ENCODE results near the gene MEF2A. TPM values are rescaled to one million over a fixed set of nuclear protein-coding genes. Genes with fewer than 3 reads are reported as not detected.
"Not testable (repeated sequence)": the region's sequence is repeated elsewhere in the genome, so short reads cannot be mapped to it uniquely, and the experiment has no call there.

Gene MEF2A
- total RNA-seq, 1 experiment from 2014 or later: 19.6 TPM

GRCh38 chr15:99749386-99749785, 183.6 kb downstream of the MEF2A start:
- BruUV-seq (replicated peaks): no TSS peak

GRCh38 chr15:99750326-99750725, 184.5 kb downstream of the MEF2A start:
- H3K4me1 ChIP-seq; H3K9me3 ChIP-seq; H3K9me3 Mint-ChIP-seq (ENCODE audit: unreplicated experiment); H3K4me1 Mint-ChIP-seq (ENCODE audit: low read depth, unreplicated experiment); H3K36me3 Mint-ChIP-seq (ENCODE audit: insufficient read depth, unreplicated experiment); intact Hi-C loops (cut with micrococcal nuclease; ENCODE audit: unreplicated experiment); H3K4me3 ChIP-seq (ENCODE audit: low read depth, low read length); CTCF ChIA-PET; H3K27me3 Mint-ChIP-seq (ENCODE audit: insufficient read depth, unreplicated experiment); H3K27me3 ChIP-seq (replicated peaks; ENCODE audit: control insufficient read depth, insufficient read depth, low read length); H3K4me3 Mint-ChIP-seq (ENCODE audit: unreplicated experiment); BruUV-seq (replicated peaks); DNase-seq; H3K27ac Mint-ChIP-seq (ENCODE audit: unreplicated experiment); POLR2A ChIA-PET; H3K36me3 ChIP-seq (ENCODE audit: control insufficient read depth, insufficient read depth, low read length): not testable (repeated sequence)

More at GRCh38 chr15:99749386-99749785, 183.6 kb downstream of the MEF2A start:
- H3K36me3 Mint-ChIP-seq (ENCODE audit: insufficient read depth, unreplicated experiment): no peaks in the 10 kb centered on the region
- TF ChIP-seq CTCF (IDR thresholded peaks at IDR 0.05; ENCODE audit: insufficient read depth in 1 of 2, low read depth in 1 of 2, low read length in 1 of 2, severe bottlenecking in 1 of 2, unreplicated experiment in 1 of 2): no peak
- intact Hi-C loops (cut with micrococcal nuclease; ENCODE audit: unreplicated experiment): no loop called here
- no peaks in the 10 kb centered on the region for H3K27me3 Mint-ChIP-seq (ENCODE audit: insufficient read depth, unreplicated experiment)
- CTCF ChIA-PET: no interaction called here
- H3K4me3 ChIP-seq (ENCODE audit: low read depth, low read length): no peak overlapping the region
- no peak for DNase-seq
- no peaks in the 10 kb centered on the region for H3K9me3 Mint-ChIP-seq (ENCODE audit: unreplicated experiment)
- no peaks in the 10 kb centered on the region for H3K4me1 Mint-ChIP-seq (ENCODE audit: low read depth, unreplicated experiment)
- H3K27me3 ChIP-seq (replicated peaks; ENCODE audit: control insufficient read depth, insufficient read depth, low read length): no peaks in the 10 kb centered on the region
- H3K4me1 ChIP-seq: no peaks in the 10 kb centered on the region
- H3K36me3 ChIP-seq (ENCODE audit: control insufficient read depth, insufficient read depth, low read length): no peaks in the 10 kb centered on the region
- POLR2A ChIA-PET: no interaction called here
- no peak overlapping the region for H3K27ac Mint-ChIP-seq (ENCODE audit: unreplicated experiment)
- H3K4me3 Mint-ChIP-seq (ENCODE audit: unreplicated experiment): no peak overlapping the region
- no peaks in the 10 kb centered on the region for H3K9me3 ChIP-seq

DNA sequence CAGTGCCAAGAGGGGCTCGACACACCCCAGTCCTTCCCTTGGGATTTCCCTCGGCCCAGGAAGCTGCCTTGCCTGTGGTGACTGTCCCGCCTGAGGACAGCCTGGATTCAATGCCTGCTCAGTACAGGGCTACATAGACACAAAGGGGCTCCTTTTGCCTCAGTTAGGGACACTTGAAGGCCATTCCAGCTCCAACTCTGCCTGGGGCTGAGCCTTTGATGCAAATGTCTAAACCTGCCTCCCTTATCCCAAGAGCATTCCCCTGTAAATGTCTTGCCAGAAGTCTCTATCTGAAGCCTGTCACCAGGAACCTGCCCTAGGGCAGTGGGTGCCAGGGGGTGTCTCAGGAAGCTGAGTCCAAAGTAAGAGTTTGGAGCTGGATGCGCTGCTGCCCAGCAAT, 186.8 kb downstream of the MEF2A start:
- no peak overlapping the region for H3K27ac Mint-ChIP-seq (ENCODE audit: unreplicated experiment)
- no peak for DNase-seq

More for the DNA sequence above, 186.8 kb downstream of the MEF2A start:
- H3K27me3 Mint-ChIP-seq (ENCODE audit: insufficient read depth, unreplicated experiment): no peaks in the 10 kb centered on the region
- Histone ChIP-seq H3K4me1 (no peaks in the 10 kb centered on the region), H3K36me3 (ENCODE audit: control insufficient read depth, insufficient read depth, low read length) (no peaks in the 10 kb centered on the region), H3K9me3 (no peaks in the 10 kb centered on the region), H3K4me3 (ENCODE audit: low read depth, low read length) (no peak overlapping the region), H3K27me3 (replicated peaks; ENCODE audit: control insufficient read depth, insufficient read depth, low read length) (no peaks in the 10 kb centered on the region)
- BruUV-seq (replicated peaks): no TSS peak
- no peaks in the 10 kb centered on the region for H3K36me3 Mint-ChIP-seq (ENCODE audit: insufficient read depth, unreplicated experiment)
- POLR2A ChIA-PET: no interaction called here
- intact Hi-C loops (cut with micrococcal nuclease; ENCODE audit: unreplicated experiment): no loop called here
- no peak overlapping the region for H3K4me3 Mint-ChIP-seq (ENCODE audit: unreplicated experiment)
- H3K4me1 Mint-ChIP-seq (ENCODE audit: low read depth, unreplicated experiment): no peaks in the 10 kb centered on the region
- CTCF ChIA-PET: no interaction called here
- no peak for TF ChIP-seq CTCF (IDR thresholded peaks at IDR 0.05; ENCODE audit: insufficient read depth in 1 of 2, low read depth in 1 of 2, low read length in 1 of 2, severe bottlenecking in 1 of 2, unreplicated experiment in 1 of 2)
- H3K9me3 Mint-ChIP-seq (ENCODE audit: unreplicated experiment): no peaks in the 10 kb centered on the region

All from Caco-2 (cell line).